A549 (cell line): Measurements from ENCODE around the gene ZSCAN18.

Source experiments
- CBX8 ChIP-seq: fragments of 200-600 bp; sonication (generic); IDR thresholded peaks from 2 replicates; pipeline ENCODE4 v1.6.1; 2016
- CTCF ChIP-seq: fragments of >200 bp; sonication (Bioruptor Twin); formaldehyde crosslinking; IDR thresholded peaks from 3 replicates; pipeline ENCODE4 v1.5.1; 2016
- MAX ChIP-seq: IDR thresholded peaks from 2 replicates; pipeline ENCODE4 v1.6.1; 2012
- REST ChIP-seq: fragments of 200-600 bp; sonication (generic); IDR thresholded peaks from 2 replicates; pipeline ENCODE4 v1.6.1; 2016; ENCODE audit warnings: antibody characterized with exemption, mild to moderate bottlenecking, moderate library complexity

- TF ChIP-seq MAX (no peak), CTCF (no peak), REST (no peak), CBX8 (no peak)
Measured at GRCh38 chr19:58056861-58057260, 41.2 kb downstream of the ZSCAN18 start.
